WERI-Rb-1 (cell line): ENCODE measurements around the gene PLEKHG4B.

Experiments used
- DNase-seq: peaks from one replicate; pipeline ENCODE4 v3.0.0-alpha.2; 2020
- H3K27ac ChIP-seq: fragments of 250-450 bp; sonication (Bioruptor Pico); 2 replicates; pipeline ENCODE4 v1.5.1; 2020; ENCODE audit warnings: mild to moderate bottlenecking, moderate library complexity
- H3K27me3 ChIP-seq: fragments of 250-450 bp; sonication (Bioruptor Pico); 2 replicates; pipeline ENCODE4 v1.5.1; 2021; ENCODE audit warnings: mild to moderate bottlenecking, low read depth, moderate library complexity; ENCODE audit not compliant: insufficient read depth, severe bottlenecking
- H3K36me3 ChIP-seq: fragments of 250-450 bp; sonication (Bioruptor Pico); 2 replicates; pipeline ENCODE4 v1.5.1; 2020; ENCODE audit warnings: mild to moderate bottlenecking, moderate library complexity
- H3K4me3 ChIP-seq: 2 replicates; pipeline ENCODE4 v1.5.1; 2011; ENCODE audit warnings: low read depth, mild to moderate bottlenecking, control low read depth, low read length
- H3K9me3 ChIP-seq: fragments of 250-450 bp; sonication (Bioruptor Pico); 2 replicates; pipeline ENCODE4 v1.5.1; 2021; ENCODE audit warnings: mild to moderate bottlenecking, moderate library complexity; ENCODE audit not compliant: severe bottlenecking
- TF ChIP-seq, protein P1 (sequence below): IDR thresholded peaks from 2 replicates; pipeline ENCODE4 v1.5.1; 2011; ENCODE audit warnings: low read depth, mild to moderate bottlenecking, control low read depth, inconsistent platforms, low read length

The PLEKHG4B gene

DNA sequence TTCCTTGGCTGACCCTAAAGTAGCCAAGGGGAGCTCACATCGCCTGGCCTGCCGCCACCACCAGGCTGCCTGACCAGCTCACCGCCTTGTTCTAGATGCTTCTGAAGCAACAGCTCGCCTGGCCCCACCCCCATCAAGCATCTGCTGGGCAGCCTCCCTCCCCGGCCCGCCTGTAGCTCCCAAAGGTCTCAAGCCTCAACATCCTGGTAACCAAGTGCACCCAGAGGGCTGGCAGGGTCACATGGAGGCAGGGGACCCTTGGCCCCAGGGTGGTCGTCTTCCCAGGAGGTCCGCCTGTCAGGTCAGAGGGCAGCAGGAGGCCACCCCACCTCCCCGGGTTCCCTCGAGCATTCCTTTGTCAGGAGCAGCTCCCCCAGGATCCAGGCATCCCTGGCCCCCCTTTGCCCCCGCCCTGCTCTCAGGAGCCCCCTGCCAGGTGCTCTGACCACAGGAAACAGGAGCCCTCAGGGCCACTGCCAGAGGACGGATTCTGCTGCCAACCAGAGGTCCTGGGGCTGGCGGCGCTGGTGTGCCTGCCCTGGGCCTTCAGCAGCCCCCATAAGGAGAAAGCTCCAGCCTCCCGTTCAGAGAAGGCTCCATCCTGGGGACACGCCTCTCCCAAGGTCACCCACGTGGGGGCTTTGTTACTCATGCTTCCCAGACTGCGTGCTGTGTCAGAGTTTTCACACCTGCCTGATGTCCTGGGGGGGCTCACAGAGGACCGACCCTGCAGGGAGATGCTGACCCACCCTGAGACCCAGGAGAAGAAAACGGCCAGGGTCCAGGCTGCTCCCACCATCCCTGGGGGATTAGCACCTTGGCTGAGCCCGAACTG, 95.9 kb downstream of the PLEKHG4B start:
- Histone ChIP-seq H3K4me3 (peak overlapping the region; percentile 6; the same call in 1 of the 2 replicates), H3K27me3 (no peaks in the 10 kb centered on the region), H3K9me3 (no peaks in the 10 kb centered on the region), H3K27ac (no peak overlapping the region), H3K36me3 (no peaks in the 10 kb centered on the region)
- TF ChIP-seq, protein P1, sequence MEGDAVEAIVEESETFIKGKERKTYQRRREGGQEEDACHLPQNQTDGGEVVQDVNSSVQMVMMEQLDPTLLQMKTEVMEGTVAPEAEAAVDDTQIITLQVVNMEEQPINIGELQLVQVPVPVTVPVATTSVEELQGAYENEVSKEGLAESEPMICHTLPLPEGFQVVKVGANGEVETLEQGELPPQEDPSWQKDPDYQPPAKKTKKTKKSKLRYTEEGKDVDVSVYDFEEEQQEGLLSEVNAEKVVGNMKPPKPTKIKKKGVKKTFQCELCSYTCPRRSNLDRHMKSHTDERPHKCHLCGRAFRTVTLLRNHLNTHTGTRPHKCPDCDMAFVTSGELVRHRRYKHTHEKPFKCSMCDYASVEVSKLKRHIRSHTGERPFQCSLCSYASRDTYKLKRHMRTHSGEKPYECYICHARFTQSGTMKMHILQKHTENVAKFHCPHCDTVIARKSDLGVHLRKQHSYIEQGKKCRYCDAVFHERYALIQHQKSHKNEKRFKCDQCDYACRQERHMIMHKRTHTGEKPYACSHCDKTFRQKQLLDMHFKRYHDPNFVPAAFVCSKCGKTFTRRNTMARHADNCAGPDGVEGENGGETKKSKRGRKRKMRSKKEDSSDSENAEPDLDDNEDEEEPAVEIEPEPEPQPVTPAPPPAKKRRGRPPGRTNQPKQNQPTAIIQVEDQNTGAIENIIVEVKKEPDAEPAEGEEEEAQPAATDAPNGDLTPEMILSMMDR: no peak
- no peak for DNase-seq

DNA sequence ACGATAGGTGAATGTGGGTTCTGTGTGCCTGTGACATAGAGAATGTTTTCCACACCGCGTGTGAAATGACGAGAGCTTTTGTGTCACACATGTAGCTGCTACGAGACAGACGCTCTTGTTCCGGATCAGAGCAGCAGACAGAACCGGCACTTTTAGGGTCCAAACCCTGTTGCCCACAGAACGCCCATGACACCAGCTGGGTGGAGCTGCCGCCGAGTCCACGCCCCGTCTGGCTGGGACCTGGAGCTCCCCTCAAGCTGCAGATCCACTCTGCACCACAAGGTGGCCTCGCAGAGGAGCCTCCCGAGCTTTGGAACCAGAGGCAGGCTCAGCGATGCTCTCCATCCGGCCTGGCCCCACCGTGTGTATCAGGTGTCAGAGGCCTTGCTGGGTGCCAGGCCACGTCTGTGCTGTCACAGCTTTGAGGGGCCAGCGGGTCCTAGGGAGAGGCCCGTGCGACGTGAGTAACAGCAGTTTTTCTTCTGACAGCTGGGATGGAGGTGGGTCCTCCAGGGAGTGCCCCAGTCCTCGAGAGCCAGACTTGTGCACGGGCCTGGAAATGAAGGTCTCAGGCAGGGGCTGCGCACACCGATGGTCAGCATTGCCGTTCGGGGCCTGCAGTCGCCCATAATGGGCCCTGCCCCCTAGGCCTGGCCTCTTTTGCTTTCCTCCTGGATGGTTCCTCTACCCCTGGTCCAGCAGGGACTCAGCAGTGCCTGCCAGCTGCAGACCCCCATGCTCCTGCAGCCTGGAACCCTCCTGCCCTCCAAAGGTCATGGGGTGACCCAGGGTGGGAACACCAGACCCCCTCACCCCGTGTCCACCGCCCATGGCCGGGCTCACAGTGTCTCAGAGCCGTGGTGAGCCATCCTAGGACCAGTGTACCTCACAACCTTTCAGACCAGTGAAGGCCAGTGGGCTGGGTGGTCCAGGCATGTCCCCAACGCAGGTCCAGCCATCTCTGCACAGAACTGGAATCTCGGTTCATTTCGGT, 96.8 kb downstream of the PLEKHG4B start:
- Histone ChIP-seq H3K27ac (no peak overlapping the region), H3K36me3 (no peaks in the 10 kb centered on the region), H3K4me3 (peak overlapping the region; percentile 6; the same call in 1 of the 2 replicates), H3K9me3 (no peaks in the 10 kb centered on the region), H3K27me3 (no peaks in the 10 kb centered on the region)
- TF ChIP-seq, protein P1: peak; percentile 98
- peak; percentile 95 for DNase-seq

DNA sequence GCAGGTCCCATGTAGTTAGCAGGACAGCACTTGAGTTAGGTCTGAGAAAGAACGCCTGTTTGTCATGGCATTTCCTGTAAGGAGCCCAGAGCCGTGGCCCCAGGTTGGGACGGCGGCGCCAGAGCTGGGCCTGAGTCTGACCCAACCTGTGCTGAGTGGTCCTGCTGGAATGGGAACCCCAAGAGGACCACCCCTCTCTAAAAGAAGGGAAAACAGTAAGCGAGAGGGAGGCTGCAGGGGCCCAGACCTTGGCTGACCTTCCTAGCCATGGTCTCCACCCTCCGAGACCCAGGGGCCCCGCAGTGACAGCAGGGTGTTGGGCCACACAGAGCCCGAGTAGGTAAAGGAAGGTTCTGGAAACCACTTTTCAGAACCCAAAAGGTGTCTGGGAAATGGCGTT, 97.5 kb downstream of the PLEKHG4B start:
- TF ChIP-seq, protein P1: no peak
- Histone ChIP-seq H3K9me3 (no peaks in the 10 kb centered on the region), H3K27me3 (no peaks in the 10 kb centered on the region), H3K36me3 (no peaks in the 10 kb centered on the region), H3K27ac (no peak overlapping the region), H3K4me3 (no peak overlapping the region)
- no peak for DNase-seq

DNA sequence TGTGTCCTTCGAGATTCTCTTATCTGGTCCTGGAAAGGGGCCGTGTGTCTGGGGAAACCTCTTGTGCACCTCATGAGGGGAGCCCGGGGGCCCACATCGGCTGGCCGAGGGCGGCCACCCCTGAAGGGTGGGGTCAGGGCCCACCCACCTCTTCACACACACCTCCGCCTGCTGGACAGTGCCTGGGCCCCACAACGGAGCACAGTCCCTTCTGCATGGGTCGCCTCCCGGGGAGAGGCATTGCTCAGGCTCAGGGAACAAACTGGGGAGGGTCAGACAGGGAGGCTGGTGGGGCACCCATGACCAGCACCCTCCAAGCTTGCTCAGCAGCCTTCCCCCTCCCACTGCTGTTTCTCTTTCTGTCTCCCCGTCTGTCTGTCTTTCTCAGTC, 98.0 kb downstream of the PLEKHG4B start:
- Histone ChIP-seq H3K36me3 (no peaks in the 10 kb centered on the region), H3K27ac (no peak overlapping the region), H3K27me3 (no peaks in the 10 kb centered on the region), H3K4me3 (no peak overlapping the region), H3K9me3 (no peaks in the 10 kb centered on the region)
- no peak for DNase-seq
- TF ChIP-seq, protein P1: no peak

DNA sequence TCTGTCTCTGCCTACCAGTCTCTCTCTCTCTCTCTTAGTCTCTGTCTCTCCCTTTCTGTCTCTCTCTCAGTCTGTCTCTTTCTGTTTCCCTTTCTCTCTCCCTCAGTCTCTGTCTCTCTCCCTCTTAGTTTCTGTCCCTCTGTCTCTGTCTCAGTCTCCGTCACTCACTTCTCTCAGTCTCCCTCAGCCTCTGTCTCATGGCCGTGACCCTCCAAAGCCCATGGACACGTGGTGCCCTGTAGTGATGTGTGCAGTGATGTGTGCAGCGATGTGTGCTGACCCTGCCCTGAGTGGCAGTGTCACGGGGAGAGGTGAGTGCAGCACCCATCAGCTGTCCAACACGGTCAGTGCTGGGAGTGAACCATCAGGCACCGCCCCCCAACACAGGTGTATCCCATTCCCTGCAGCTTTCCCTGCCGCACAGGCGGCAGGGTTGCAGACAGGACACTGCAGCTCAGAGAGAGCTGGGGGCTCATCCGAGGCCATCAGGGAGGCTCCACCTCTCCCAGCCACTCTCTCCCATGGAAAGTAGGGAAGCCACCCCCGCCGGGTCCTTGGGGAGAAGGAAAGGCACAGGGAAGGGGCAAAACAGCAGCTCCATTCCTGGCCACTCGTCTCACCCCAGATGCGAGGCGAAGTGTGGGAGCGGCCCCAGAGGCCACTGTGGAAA, 98.5 kb downstream of the PLEKHG4B start:
- DNase-seq: no peak
- Histone ChIP-seq H3K9me3 (no peaks in the 10 kb centered on the region), H3K36me3 (no peaks in the 10 kb centered on the region), H3K4me3 (no peak overlapping the region), H3K27me3 (no peaks in the 10 kb centered on the region), H3K27ac (no peak overlapping the region)
- TF ChIP-seq, protein P1: no peak
